ENCODE measurements around the gene MT1HL1.

The MT1HL1 gene

DNA sequence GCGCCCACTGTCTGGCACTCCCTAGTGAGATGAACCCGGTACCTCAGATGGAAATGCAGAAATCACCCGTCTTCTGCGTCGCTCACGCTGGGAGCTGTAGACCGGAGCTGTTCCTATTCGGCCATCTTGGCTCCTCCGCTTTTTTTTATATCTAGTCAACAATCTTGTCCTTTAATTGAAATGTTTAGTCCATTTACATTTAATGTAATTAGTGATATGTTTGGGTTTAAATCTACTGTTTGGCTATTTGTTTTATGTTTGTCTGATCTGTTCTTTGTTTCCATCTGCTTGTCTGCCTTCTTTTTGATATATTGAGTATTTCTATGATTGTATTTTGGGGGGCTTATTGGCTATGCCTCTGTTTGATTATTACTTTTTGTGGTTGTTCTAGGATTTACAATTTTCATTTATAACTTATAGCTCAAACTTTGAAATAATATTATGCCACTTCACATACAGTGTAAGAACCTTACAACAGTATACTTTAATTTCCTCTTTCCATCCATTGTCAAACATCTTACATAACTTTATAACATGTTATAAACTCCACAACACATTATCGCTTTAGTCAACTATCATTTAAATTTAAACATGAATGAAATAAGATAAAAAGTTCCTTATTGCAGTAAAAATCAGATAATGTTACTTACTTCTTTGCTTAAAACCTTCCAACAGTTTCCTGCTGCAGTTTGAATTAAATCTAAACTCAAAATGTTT lies 21.3 kb upstream of the MT1HL1 start:
- DNase-seq (ENCODE audit: low read depth) = no peak

DNA sequence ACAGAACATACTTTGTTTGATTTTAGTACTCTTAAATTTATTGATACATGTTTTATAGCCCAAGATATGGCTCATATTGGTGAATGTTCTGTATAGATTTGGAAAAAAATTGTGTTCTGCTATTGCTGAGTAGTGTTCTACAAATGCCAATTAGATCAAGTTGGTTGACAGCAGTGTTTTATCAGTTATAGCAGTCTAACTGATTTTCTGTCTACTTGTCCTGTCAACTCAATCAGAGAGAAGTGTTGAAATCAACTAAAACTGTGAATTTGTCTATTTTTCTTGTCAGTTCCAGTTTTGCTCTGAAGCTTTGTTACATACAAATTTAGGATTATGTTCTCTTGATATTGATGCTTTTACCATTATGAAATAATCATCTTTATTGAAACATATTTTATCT lies 14.7 kb upstream of the MT1HL1 start:
- H3K4me3 ChIP-seq (ENCODE audit: low read depth, low read length) = no peak overlapping the region
- no peak for DNase-seq (ENCODE audit: low read depth)

More for the DNA sequence above, 21.3 kb upstream of the MT1HL1 start:
- H3K4me3 ChIP-seq (ENCODE audit: low read depth, low read length) = no peak overlapping the region

DNA sequence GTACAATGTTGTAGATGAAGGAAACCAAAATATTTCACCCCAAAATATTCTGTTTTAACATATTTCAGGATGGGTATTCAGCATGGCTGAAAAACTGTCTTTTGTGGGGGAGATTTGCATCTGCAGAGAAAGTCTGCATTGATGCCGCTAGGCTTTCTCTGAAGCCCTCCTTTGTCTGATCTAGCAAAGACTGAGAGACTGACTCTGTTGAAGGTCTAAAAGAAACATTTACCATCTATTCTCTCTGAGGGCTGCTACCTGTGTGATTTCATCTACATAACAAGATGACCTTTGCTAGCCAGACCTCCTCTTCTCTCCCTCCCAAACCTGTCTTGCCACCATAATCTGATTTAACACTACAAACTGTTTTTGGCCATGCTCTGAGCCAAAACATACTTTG lies 12.4 kb upstream of the MT1HL1 start:
- no peak overlapping the region for H3K4me3 ChIP-seq (ENCODE audit: low read depth, low read length)
- no peak for DNase-seq (ENCODE audit: low read depth)

DNA sequence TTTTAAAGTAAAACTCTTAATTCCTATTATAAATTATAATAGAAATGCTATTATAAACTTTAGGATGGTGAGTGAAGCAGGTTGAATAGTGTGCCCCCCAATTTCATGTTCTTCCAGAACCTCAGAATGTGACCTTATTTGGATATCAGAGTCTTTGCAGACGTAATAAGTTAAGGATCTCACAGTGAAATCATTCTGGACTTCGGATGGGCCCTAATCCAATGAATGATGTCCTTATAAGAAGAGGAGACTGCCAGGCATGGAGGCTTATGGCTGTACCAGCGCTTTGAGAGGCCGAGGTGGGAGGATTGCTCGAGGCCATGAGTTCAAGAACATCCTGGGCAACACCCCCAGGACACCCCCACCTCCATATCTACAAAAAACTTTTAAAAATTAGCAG lies 9.4 kb upstream of the MT1HL1 start:
- H3K4me3 ChIP-seq (ENCODE audit: low read depth, low read length) = no peak overlapping the region
- DNase-seq (ENCODE audit: low read depth) = no peak

DNA sequence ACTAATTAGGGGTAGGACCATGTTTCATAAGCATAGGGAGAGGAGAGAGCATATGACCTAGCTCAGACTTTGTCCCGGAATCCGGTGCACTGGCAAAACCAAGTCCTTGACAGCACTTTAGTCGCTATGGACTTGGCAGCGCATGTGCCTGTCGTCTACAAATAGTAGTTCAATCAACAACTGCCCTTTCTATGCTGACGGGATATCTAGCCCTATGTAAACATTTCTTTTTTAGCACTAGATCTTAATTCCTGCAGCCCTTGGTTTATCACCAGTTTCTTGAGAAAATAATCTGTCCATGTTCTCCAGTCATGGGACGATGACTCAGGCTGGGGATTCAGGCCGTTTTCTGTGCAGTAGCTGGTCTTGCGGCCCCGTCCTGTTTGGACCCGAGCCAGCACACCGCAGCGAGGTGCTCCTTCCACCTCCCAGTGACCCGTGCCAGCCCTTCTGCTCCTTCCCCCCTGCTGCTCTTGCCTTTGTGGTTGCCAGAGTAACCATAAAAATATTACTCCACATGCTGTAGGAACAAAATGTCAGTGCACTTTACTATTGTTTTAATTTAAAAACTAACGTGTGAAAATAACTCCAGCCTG lies 8.6 kb upstream of the MT1HL1 start:
- no peak for DNase-seq (ENCODE audit: low read depth)
- no peak overlapping the region for H3K4me3 ChIP-seq (ENCODE audit: low read depth, low read length)

DNA sequence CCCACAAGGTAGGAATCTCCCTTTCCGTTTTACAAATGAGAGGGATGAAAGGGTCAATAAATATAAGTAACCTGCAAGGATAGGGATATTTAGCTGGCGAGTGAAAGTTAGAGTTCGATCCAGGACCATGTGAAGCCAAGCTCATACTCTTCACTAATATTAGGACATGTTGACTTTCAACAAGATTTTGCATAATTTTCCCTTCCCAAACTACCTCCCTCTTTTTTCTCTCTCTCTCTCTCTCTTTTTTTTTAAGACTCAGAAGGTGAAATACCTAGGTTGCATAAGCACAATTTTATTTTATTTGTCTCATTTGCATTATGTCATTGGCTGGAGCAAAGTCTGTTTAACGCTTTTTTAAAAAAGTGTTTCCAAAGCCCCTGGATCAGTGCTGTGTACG lies 8.1 kb upstream of the MT1HL1 start:
- DNase-seq (ENCODE audit: low read depth) = no peak
- H3K4me3 ChIP-seq (ENCODE audit: low read depth, low read length) = no peak overlapping the region

DNA sequence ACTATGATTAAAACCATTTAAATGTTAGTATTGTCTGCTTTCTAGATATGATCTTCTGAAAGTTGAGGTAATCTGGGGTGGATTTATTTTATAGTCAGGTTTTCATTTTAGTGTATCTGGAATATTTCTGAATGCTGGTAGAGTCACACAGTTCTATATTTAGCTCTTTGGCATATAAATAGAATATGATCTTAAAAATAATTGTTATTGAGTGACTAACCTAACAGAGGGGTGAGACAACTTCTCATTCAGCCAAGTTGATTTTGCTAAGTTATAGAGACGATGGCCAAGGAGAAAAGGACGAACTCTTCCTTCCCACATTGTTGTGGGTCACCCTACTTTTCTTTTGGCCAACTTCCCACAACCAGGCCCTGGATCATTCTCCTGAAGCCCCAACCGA lies 7.2 kb upstream of the MT1HL1 start:
- no peak overlapping the region for H3K4me3 ChIP-seq (ENCODE audit: low read depth, low read length)
- DNase-seq (ENCODE audit: low read depth) = no peak

DNA sequence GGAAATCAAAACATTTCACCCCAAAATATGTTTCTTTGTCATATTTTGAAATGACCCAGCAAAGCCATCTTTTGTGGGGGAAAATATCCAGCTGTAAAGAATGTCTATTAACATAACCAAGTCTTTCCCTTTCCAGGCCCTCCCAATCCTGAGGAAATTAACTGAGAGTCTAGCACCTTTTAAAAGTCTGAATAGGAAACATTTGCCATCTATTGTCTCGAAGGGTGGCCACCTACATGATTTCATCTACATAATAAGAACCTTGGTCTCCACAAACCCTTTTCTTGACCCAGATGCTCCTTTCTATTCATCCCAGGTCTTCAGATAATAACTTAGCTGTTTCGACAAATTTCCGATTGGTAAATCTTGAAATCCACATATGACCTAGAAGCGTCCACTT lies 5.4 kb upstream of the MT1HL1 start:
- no peak overlapping the region for H3K4me3 ChIP-seq (ENCODE audit: low read depth, low read length)
- no peak for DNase-seq (ENCODE audit: low read depth)

DNA sequence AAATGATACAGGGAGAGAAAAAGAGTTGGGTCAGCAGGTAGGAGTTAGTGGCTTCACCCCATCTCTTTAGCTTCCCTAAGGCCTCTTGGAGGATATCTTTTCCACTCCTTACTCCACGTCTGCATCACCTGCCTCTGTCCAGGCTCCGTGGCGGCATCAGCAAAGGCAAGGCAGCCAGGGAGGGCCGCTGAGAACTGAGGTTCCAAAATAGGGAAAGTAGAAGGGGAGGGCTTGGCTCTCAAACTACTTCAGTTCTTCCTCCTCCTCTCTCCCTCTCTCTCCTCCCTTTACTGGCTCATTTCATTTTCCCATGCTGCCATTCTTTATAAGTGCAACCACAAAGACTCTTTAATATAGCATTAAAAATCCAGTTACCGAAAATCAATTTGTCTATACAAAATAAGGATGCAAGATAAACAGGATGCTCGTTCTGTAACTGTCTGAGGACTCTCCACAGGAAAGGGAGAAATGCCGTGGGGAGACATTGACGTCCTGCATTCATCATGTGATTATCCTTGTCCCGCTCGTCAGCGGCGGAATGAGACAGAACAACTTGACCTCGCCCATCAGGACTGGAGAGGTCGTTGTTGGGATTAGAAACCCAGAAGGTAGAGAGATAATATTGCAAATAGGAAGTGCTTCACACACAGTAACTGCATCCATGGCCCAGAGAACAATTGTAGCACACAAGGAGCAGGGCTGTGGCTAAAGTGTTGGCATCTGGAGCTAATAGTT lies 3.1 kb upstream of the MT1HL1 start:
- DNase-seq (ENCODE audit: low read depth) = no peak
- H3K4me3 ChIP-seq (ENCODE audit: low read depth, low read length) = no peak overlapping the region

DNA sequence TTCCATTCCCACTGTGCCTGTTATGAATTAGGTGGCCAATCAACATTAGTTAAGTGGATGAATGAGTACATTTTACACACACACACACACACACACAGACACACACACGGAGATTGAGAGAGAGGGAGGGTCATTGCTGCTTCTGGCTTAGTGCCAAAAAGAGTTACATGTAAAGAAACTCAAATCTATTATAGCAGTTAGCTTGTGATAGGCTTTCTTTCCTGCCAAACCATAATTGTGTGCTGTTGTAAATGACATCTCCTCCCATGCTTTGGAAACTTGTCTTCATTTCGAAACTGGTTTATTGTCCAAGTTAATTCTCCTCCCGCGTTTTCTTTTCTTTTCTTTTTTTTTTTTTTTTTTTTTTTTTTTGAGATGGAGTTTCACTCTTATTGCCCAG lies 1.4 kb upstream of the MT1HL1 start:
- no peak overlapping the region for H3K4me3 ChIP-seq (ENCODE audit: low read depth, low read length)
- no peak for DNase-seq (ENCODE audit: low read depth)

DNA sequence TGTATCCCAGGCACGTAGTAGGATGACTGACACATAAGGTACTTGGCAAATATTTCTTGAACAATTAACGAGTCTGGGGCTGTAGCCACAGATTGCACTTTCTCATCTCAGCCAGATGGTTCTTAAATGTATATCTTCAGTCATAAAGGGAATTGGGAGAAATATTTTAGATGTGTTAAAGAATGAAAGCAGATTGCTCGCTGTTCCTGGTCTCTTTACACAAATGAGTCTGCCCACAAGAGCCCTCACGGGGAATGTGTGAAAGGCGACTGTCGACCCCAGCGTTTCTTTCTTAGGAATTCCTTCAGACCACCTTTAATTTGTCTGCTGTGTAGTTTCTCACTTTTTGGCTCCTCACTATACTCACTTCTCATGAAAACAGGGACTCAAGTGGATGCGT lies 725 bp downstream of the MT1HL1 start:
- no peak overlapping the region for H3K4me3 ChIP-seq (ENCODE audit: low read depth, low read length)

DNA sequence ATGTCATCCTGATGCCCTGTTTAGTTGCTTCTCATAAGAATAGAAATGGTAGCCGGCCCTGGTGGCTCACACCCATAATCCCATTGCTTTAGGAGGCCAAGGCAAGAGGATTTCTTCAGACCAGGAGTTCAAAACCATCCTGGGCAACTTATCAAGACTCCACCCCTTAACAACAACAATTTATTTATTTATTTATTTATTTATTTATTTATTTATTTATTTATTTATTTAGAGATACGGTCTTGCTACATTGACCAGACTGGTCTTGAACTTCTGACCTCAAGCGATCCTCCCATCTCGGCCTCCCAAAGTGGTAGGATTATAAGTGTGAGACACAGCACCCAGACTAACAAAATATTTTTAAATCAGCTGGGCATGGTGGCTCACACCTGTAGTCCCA lies 4.0 kb downstream of the MT1HL1 start:
- no peak overlapping the region for H3K4me3 ChIP-seq (ENCODE audit: low read depth, low read length)
- DNase-seq (ENCODE audit: low read depth) = no peak

More for the DNA sequence above, 725 bp downstream of the MT1HL1 start:
- DNase-seq (ENCODE audit: low read depth) = no peak

DNA sequence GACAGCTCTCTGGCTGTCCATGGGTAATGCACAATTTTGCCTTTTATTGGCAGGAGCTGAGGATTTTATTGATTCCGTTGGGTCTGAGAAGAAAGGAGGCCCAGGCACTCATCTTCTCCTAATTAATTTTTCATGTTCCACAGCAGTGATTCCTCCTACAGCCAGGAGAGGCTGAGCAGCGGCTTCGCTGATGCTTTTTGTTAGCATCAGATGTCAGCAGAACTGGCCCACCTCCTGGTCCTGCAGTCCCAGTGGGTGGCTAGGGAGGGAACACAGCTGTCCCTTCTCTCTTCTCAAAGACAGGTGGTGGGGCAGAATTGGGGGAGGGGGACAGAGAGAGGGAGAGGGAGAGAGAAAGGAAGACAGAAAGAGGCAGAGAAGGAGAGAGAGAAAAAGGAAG lies 5.7 kb downstream of the MT1HL1 start:
- no peak for DNase-seq (ENCODE audit: low read depth)
- no peak overlapping the region for H3K4me3 ChIP-seq (ENCODE audit: low read depth, low read length)

DNA sequence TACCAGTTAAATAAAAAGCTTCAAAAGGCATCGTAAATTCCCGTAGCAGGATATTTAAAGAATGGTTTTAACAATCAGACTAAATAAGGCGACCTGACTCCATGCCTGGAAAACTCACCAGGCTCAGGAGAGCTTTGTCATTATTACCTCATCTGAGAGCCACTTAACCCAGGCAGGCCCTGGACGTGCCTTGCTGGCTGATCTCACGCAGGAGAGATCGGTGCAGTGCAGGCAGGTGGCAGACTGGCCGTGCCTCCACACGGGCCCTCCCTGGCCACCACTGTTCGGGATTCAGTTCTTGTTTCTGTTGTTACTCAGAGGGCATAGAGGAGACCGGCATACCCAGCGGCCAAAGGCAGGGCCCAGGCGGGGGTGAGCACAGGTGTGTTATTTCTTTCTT lies 6.4 kb downstream of the MT1HL1 start:
- DNase-seq (ENCODE audit: low read depth) = no peak
- H3K4me3 ChIP-seq (ENCODE audit: low read depth, low read length) = no peak overlapping the region

DNA sequence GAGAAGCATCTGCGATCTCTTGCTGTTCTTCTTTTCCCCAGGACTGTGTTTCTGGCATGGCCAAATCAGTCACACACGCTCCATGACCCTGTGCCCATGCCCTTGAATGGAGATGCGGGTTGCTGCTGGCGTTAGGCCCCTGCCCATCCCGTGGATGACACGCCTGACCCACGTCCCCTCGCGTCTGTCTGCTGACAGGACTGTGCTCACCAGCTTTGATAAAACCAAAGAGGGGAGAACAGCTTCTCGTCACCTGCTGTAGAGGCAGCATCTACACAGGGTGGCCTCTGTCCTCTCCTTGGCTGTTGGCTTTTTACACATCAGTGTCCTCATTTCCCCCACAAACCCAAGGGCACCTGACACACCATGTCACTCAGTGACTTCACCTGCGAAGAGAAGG lies 6.9 kb downstream of the MT1HL1 start:
- H3K4me3 ChIP-seq (ENCODE audit: low read depth, low read length) = no peak overlapping the region
- no peak for DNase-seq (ENCODE audit: low read depth)

DNA sequence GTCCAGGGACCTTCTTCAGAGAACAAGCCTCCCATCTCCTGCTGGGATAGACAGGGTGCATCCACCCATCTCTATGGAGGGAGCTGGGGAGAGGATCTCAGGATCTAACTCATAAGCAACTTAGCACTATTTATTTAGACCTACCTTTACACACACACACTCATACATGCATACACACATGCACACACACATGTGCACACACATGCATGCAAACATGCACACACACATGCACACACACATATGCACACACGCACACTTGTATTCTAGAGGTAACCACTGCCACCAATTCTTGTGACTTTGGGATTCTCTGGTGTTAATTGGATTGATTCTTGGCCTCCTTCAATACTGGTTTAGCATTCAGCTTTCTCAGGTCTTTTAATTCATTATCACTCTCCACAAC lies 9.8 kb downstream of the MT1HL1 start:
- no peak for DNase-seq (ENCODE audit: low read depth)
- no peak overlapping the region for H3K4me3 ChIP-seq (ENCODE audit: low read depth, low read length)

DNA sequence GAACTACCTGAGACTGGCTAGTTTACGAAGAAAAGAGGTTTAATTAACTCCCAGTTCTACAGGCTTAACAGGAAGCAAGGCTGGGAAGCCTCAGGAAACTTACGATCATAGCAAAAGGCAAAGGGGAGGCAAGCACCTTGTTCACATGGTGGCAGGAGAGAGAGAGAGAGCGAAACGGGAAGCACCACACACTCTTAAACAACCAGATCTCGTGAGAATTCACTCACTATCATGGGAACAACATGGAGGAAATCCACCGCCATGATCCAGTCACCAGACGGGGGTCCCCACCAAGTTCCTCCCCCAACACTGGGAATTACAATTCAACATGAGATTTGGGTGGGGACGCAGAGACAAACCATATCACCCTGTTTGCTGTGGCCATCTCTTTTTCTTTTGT lies 11.8 kb downstream of the MT1HL1 start:
- H3K4me3 ChIP-seq (ENCODE audit: low read depth, low read length) = no peak overlapping the region
- DNase-seq (ENCODE audit: low read depth) = no peak

DNA sequence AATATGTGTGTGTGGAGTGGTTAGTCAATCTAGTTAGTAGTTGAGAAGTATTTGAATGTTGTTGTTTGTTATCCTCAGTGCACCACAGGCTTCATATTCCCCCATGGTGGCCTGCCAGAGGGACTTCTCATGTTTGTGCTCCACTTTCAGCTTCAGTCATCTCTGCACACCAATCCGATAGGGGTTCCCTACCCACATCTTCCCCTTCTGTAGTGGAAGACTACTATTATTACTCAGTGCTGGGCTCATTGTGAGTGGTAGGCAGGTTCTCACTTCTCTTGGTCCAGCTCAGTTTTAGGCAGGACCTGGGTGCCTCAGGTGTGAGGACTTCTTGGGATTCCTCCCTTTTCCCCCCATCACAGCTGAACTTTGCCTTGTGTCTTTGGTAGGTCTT lies 14.2 kb downstream of the MT1HL1 start:
- H3K4me3 ChIP-seq (ENCODE audit: low read depth, low read length) = no peak overlapping the region
- no peak for DNase-seq (ENCODE audit: low read depth)

DNA sequence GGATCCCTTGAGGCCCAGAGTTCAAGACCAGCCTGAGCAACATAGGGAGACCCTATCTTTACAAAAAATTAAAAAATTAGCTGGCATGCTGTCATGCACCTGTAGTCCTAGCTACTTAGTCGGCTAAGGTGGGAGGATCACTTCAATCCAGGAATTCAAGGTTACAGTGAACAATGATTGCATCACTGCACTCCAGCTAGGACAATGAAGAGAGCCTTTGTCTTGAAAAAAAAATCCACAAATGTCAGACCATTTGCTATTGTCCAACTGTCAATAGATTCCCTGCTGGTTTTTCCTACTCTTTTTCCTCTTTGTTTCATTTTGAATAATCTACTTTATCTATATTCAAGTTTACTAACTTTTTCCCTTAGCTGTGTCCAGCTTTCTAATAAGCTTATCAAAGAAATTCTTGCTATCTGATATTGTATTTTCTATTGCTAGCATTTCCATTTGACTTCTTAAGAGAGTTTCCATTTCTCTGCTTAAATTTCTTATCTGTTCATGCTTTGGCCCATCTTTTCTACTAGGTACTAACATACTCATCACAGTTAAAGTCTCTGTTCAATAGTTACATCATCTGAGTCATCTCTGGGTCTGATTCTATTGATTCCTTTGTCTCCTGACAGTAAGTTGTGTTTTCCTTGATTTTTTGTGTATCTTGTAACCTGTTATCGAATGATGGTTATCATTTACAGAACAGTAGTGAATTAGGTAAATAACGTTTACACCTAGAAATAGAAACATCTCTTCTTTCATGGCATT lies 14.8 kb downstream of the MT1HL1 start:
- DNase-seq (ENCODE audit: low read depth) = no peak

DNA sequence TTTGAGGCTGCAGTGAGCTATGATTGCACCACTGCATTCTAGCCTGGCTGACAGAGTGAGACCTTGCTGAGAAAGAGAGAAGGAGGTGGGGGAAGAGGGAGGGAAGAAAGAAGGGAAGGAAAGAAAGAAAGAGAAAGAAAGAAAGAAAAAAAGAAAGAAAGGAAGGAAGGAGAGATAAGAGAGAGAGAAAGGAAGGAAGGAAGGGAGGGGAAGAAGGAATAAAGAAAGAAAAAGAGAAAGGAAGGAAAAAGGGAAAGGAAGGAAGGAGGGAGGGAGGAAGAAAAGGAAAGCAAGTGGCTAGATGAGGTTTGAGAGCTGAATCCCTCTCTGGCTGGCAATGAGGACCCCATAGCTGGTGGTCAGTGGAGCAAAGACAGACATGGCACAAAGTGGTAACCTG lies 20.4 kb downstream of the MT1HL1 start:
- H3K4me3 ChIP-seq (ENCODE audit: low read depth, low read length) = no peak overlapping the region
- DNase-seq (ENCODE audit: low read depth) = no peak

More for the DNA sequence above, 14.8 kb downstream of the MT1HL1 start:
- no peak overlapping the region for H3K4me3 ChIP-seq (ENCODE audit: low read depth, low read length)
